Thyroid gland (tissue), 4 donors: Measurements from ENCODE around the gene OR9G4. TPM values are rescaled to one million over a fixed set of nuclear protein-coding genes. Genes with fewer than 3 reads are reported as not detected.

Experiments used
- DNase-seq, 2 donors: peaks; one replicate each; pipeline ENCODE4 v3.0.0-alpha.2; 2019
- H3K27ac ChIP-seq, 3 donors: fragments of 200-600 bp; sonication (generic); 1 replicate in 2 of 3; 2 replicates in 1 of 3; pipeline ENCODE4 v1.5.1; 2016 to 2019; ENCODE audit warnings: mild to moderate bottlenecking in 1 of 3, moderate library complexity in 1 of 3
- H3K27me3 ChIP-seq: fragments of 200-600 bp; sonication (generic); one replicate; pipeline ENCODE4 v1.5.1; 2019
- H3K36me3 ChIP-seq, 2 donors: fragments of 200-600 bp; sonication (generic); one replicate each; pipeline ENCODE4 v1.5.1; 2016 to 2019
- H3K4me1 ChIP-seq, 2 donors: fragments of 200-600 bp; sonication (generic); one replicate each; pipeline ENCODE4 v1.5.1; 2017 to 2019
- H3K4me3 ChIP-seq, 3 donors: fragments of 200-600 bp; sonication (generic); replicated peaks in 1 of 3; 1 replicate in 2 of 3; 2 replicates in 1 of 3; pipeline ENCODE4 v1.5.1; 2016; ENCODE audit warnings: mild to moderate bottlenecking in 1 of 3
- H3K9me3 ChIP-seq: fragments of 200-600 bp; sonication (generic); one replicate; pipeline ENCODE4 v1.5.1; 2017
- POLR2A ChIP-seq, 2 donors: fragments of 450-650 bp; IDR thresholded peaks; one replicate each; pipeline ENCODE4 v1.6.1; 2017; ENCODE audit warnings: antibody characterized with exemption in 2 of 2, mild to moderate bottlenecking in 2 of 2, moderate library complexity in 1 of 2
- WGBS, 2 donors: methylation state at CpG; one replicate each; pipeline ENCODE4 v1.1.5; 2017; 5-methylcytosine and 5-hydroxymethylcytosine counted together
- intact Hi-C: fragments of 100-400 bp; cut with DNase I; formaldehyde crosslinking; loops from one replicate; pipeline ENCODE4 v1.15.1; 2023
- total RNA-seq, 4 donors: library from RNA; depleted of rRNA; stranded (reverse); fragments of >200 nt; gene quantifications; one replicate each; pipeline ENCODE4 v1.2.3, GENCODE V29; 2016
- TF ChIP-seq, protein P1 (sequence below), 6 experiments: fragments of 200-600 bp in 3 of 6; fragments of 450-650 bp in 3 of 6; sonication (generic) in 3 of 6; IDR thresholded peaks; one replicate each; pipeline ENCODE4 v1.5.1; 2016 to 2019; ENCODE audit warnings: antibody characterized with exemption in 6 of 6, mild to moderate bottlenecking in 2 of 6, inconsistent platforms in 1 of 6, moderate library complexity in 1 of 6

OR9G4 gene
- total RNA-seq, 4 donors from 2014 or later, result not detected

DNA sequence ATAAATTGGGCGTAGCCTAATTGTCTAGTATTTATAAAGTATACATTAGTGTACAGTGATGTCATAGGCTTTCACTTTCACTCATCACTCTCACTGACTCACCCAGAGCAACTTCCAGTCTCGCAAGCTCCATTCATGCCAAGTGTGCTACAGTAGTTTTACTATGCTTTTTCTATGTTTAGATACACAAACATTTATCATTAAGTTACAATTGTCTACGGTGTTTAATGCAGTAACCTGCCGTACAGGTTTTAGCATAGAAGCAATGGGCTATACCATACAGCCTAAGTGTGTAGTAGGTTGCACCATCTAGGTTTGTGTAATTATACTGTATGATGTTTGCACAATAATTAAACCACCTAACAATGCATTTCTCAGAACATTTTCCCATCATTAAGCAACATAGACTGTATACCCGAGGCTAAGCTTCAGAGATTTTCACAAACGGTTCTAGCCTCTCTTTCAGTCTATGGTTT is 32.1 kb downstream of the OR9G4 start:
- no peaks in the 10 kb centered on the region for H3K4me1 ChIP-seq
- WGBS, 2 donors, result 70 to 85% methylated on average over 6 of the region's 6 CpGs
- H3K27me3 ChIP-seq, result no peaks in the 10 kb centered on the region
- DNase-seq, result no peak
- no peaks in the 10 kb centered on the region for H3K9me3 ChIP-seq
- H3K36me3 ChIP-seq, result no peaks in the 10 kb centered on the region
- H3K4me3 ChIP-seq, result no peak overlapping the region
- intact Hi-C loops, result no loop called here
- no peak overlapping the region for H3K27ac ChIP-seq
- TF ChIP-seq, protein P1, sequence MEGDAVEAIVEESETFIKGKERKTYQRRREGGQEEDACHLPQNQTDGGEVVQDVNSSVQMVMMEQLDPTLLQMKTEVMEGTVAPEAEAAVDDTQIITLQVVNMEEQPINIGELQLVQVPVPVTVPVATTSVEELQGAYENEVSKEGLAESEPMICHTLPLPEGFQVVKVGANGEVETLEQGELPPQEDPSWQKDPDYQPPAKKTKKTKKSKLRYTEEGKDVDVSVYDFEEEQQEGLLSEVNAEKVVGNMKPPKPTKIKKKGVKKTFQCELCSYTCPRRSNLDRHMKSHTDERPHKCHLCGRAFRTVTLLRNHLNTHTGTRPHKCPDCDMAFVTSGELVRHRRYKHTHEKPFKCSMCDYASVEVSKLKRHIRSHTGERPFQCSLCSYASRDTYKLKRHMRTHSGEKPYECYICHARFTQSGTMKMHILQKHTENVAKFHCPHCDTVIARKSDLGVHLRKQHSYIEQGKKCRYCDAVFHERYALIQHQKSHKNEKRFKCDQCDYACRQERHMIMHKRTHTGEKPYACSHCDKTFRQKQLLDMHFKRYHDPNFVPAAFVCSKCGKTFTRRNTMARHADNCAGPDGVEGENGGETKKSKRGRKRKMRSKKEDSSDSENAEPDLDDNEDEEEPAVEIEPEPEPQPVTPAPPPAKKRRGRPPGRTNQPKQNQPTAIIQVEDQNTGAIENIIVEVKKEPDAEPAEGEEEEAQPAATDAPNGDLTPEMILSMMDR (IDR thresholded peaks at IDR 0.05), result no peak
- no peak for TF ChIP-seq POLR2A (IDR thresholded peaks at IDR 0.05)

DNA sequence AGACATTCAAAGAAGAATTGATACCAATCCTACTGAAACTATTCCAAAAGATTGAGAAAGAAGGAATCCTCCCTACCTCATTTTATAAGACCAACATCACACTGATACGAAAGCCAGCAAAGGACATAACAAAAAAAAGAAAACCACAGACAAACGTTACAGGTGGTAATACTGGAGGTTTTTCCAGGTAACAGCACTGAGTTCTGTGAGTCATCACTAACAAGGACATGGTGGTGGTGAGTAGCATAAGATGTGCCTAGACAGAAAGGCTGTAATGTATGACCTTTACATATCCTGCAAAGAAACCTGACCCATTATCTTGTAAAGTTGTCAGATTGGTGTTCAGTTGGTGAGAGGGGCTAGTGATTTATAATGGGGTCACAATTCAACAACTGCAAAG is 34.3 kb downstream of the OR9G4 start:
- no peak for TF ChIP-seq POLR2A (IDR thresholded peaks at IDR 0.05)
- TF ChIP-seq, protein P1 (IDR thresholded peaks at IDR 0.05), result no peak
- no peak overlapping the region for H3K4me3 ChIP-seq
- no peaks in the 10 kb centered on the region for H3K9me3 ChIP-seq
- H3K27me3 ChIP-seq, result no peaks in the 10 kb centered on the region
- H3K36me3 ChIP-seq, result no peaks in the 10 kb centered on the region
- WGBS, 2 donors, result 72 to 83% methylated on average over 2 of the region's 2 CpGs
- DNase-seq, result no peak
- intact Hi-C loops, result no loop called here
- no peak overlapping the region for H3K27ac ChIP-seq
- H3K4me1 ChIP-seq, result no peaks in the 10 kb centered on the region

DNA sequence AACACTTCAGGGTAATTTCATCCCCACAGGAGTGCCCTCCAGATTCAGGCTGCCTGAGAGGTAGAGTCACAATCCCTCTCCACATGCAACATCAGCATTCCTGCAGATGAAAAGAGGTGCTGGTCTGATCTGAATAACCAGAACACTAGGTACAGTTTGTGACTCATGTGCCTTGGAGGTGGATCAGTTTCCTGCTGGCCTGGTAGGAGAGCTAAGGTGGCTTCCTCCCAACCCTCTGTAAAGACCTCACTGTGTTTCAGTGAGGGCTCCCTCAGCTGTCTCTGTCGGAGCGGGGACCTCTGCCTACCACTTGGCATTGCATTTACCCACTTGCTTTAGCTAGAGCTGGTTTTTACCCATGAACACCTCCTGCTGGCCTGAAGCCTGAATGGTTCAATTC is 42.0 kb downstream of the OR9G4 start:
- no peaks in the 10 kb centered on the region for H3K36me3 ChIP-seq
- 59 to 63% methylated on average over 2 of the region's 2 CpGs for WGBS, 2 donors
- H3K27ac ChIP-seq, result no peak overlapping the region
- intact Hi-C loops, result no loop called here
- no peak for TF ChIP-seq POLR2A (IDR thresholded peaks at IDR 0.05)
- TF ChIP-seq, protein P1 (IDR thresholded peaks at IDR 0.05), result no peak
- no peaks in the 10 kb centered on the region for H3K4me1 ChIP-seq
- H3K4me3 ChIP-seq, result no peak overlapping the region
- H3K27me3 ChIP-seq, result no peaks in the 10 kb centered on the region
- DNase-seq, result no peak
- no peaks in the 10 kb centered on the region for H3K9me3 ChIP-seq

DNA sequence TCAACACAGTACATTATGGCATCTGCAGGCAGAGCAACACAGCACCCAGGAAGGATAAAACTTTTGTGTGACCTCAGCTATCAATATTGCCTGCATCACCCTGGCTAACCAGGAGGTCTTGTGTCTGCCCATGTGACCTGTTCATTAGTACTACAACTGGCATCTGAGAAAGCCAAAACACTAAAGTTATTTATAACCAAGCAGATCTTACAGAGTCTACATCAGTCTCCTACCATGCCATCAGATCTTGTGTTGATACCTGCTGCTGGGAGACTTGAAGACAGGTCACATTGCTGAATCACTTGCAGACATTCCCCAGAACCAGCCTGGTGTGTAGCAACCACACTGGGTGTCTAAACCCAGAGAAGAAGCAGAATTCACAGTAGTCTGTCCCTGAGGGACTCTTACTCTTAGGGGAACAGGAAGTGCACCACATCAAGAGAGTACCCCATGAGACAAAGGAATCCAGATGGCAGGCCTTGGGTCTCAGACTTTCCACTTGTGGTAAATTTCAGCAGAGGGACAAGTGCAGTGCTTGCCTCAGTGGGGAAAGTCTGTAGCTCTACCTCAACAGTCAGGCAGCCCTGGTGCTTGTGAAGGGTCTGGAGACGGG is 42.6 kb downstream of the OR9G4 start:
- Histone ChIP-seq H3K27me3 (no peaks in the 10 kb centered on the region), H3K4me1 (no peaks in the 10 kb centered on the region), H3K4me3 (no peak overlapping the region), H3K36me3 (no peaks in the 10 kb centered on the region), H3K27ac (no peak overlapping the region), H3K9me3 (no peaks in the 10 kb centered on the region)
- no peak for DNase-seq
- no peak for TF ChIP-seq POLR2A (IDR thresholded peaks at IDR 0.05)
- TF ChIP-seq, protein P1 (IDR thresholded peaks at IDR 0.05), result no peak
- WGBS, 2 donors, result 46 to 54% methylated on average over 1 of the region's 1 CpG
- intact Hi-C loops, result no loop called here

DNA sequence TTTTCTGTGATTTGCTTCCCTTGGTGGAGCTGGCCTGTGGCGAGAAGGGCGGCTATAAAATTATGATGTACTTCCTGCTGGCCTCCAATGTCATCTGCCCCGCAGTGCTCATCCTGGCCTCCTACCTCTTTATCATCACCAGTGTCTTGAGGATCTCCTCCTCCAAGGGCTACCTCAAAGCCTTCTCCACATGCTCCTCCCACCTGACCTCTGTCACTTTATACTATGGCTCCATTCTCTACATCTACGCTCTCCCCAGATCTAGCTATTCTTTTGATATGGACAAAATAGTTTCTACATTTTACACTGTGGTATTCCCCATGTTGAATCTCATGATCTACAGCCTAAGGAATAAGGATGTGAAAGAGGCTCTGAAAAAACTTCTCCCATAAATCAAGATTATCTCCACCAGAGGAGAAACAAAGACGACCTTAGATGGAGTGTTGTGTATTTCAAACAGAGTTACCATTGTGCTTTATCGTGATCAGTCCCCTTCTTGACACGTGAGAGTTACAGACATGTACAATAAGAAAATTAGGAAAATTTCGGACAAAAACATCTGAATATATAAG is 47.5 kb downstream of the OR9G4 start:
- no peak for DNase-seq
- intact Hi-C loops, result no loop called here
- no peaks in the 10 kb centered on the region for H3K27me3 ChIP-seq
- no peaks in the 10 kb centered on the region for H3K36me3 ChIP-seq
- no peak for TF ChIP-seq POLR2A (IDR thresholded peaks at IDR 0.05)
- TF ChIP-seq, protein P1 (IDR thresholded peaks at IDR 0.05), result no peak
- H3K4me1 ChIP-seq, result no peaks in the 10 kb centered on the region
- no peak overlapping the region for H3K27ac ChIP-seq
- 55 to 64% methylated on average over 8 of the region's 8 CpGs for WGBS, 2 donors
- no peaks in the 10 kb centered on the region for H3K9me3 ChIP-seq
- H3K4me3 ChIP-seq, result no peak overlapping the region
